Activated CD4-positive, alpha-beta memory T cell treated with anti-CD3 and anti-CD28 coated beads, Interleukin-2, amount 10 ng/mL, durations not matched to agents 7 days and 5 days (primary cell): ENCODE results near the gene CYP24A1. TPM values are rescaled to one million over a fixed set of nuclear protein-coding genes. Genes with fewer than 3 reads are reported as not detected.

Experiments used
- CTCF ChIA-PET: fragments of 350-600 bp; sonication (Branson Sonifier 250); formaldehyde crosslinking; loops from one replicate; lab custom pipeline; 2021; ENCODE audit warnings: antibody characterized with exemption, inconsistent platforms; lab: Charles Lee
- POLR2A ChIA-PET: fragments of 350-600 bp; sonication (Branson Sonifier 250); formaldehyde crosslinking; loops from one replicate; lab custom pipeline; 2021; ENCODE audit warnings: antibody characterized with exemption; lab: Charles Lee
- DNase-seq: peaks from one replicate; pipeline ENCODE4 v3.0.0-alpha.2; 2020
- H3K27ac Mint-ChIP-seq: one replicate; pipeline ENCODE4 v1.8.0; 2021; ENCODE audit warnings: mild to moderate bottlenecking, mixed read lengths
- H3K27me3 Mint-ChIP-seq: one replicate; pipeline ENCODE4 v1.8.0; 2021; ENCODE audit warnings: mixed read lengths
- H3K36me3 Mint-ChIP-seq: one replicate; pipeline ENCODE4 v1.8.0; 2021; ENCODE audit warnings: low read depth, mixed read lengths
- H3K4me1 Mint-ChIP-seq: one replicate; pipeline ENCODE4 v1.8.0; 2021; ENCODE audit warnings: mixed read lengths
- H3K4me3 Mint-ChIP-seq: one replicate; pipeline ENCODE4 v1.8.0; 2021; ENCODE audit warnings: mild to moderate bottlenecking, mixed read lengths
- H3K9me3 Mint-ChIP-seq: one replicate; pipeline ENCODE4 v1.8.0; 2021; ENCODE audit warnings: mixed read lengths
- total RNA-seq, 2 experiments: library from RNA; stranded (reverse); gene quantifications; one replicate each; pipeline ENCODE4 v1.2.3, GENCODE V29; 2021

The CYP24A1 gene
- total RNA-seq, 2 experiments from 2014 or later, result not detected

- H3K27ac Mint-ChIP-seq, result no peak overlapping the region
- peaks cover 5% of the 10 kb centered on the region for H3K4me1 Mint-ChIP-seq
- peaks cover 3% of the 10 kb centered on the region for H3K27me3 Mint-ChIP-seq
- no peak overlapping the region for H3K4me3 Mint-ChIP-seq
- no peaks in the 10 kb centered on the region for H3K9me3 Mint-ChIP-seq
- ChIA-PET CTCF (no interaction called here), POLR2A (no interaction called here)
- no peak for DNase-seq
- no peaks in the 10 kb centered on the region for H3K36me3 Mint-ChIP-seq
Observed at GRCh38 chr20:54113566-54113965, 60.2 kb downstream of the CYP24A1 start.

DNA sequence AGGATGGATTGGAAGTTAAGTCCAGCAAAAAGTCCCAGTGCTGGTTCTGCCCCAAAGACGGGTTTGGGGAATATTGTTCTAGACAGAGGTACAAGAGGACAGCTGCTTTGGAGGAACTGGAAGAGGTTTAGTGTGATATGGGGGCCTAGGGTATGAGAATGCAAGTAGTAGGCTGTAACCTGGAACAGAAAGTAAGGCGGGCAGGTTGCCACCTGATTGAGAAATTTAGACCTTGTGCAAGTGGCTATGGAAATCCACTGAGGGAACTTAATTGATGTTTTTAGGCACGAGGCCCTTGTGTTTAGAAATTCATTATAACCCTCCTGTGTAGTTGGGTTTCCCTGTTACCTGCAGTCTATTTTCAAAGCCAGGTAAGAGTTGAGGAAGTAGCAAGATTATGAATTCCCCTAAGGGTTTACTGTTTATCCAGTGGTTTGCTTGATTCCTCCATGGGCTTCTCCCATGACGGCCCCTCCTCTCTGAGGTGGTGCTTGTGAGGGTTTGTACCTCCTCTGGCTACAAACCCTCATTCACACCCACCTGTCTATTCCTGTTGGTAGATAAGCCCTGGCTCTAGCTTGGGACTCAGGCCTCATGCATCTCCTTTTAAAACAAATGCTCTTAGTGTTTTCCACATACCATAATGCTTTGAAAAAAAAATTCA is 61.4 kb downstream of the CYP24A1 start:
- DNase-seq, result no peak
- Mint-ChIP-seq H3K36me3 (no peaks in the 10 kb centered on the region), H3K27ac (no peak overlapping the region), H3K27me3 (peaks cover 3% of the 10 kb centered on the region), H3K4me3 (no peak overlapping the region), H3K9me3 (no peaks in the 10 kb centered on the region), H3K4me1 (peaks cover 5% of the 10 kb centered on the region)
- ChIA-PET POLR2A (no interaction called here), CTCF (no interaction called here)

DNA sequence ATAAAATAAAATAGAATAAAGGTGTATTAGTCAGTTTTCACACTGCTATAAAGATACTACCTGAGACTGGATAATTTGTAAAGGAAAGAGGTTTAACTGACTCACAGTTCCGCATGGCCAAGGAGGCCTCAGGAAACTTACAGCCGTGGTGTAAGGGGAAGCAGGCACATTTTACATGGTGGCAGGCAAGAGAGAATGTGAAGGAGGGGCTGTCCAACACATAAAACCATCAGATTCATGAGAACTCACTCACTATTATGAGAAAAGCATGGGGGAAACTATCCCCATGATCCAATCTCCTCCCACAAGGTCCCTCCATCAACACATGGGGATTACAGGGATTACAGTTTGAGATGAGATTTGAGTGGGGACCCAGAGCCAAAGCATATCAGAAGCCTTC is 62.3 kb downstream of the CYP24A1 start:
- POLR2A ChIA-PET, result no interaction called here
- CTCF ChIA-PET, result no interaction called here
- H3K27me3 Mint-ChIP-seq, result peaks cover 6% of the 10 kb centered on the region
- H3K4me3 Mint-ChIP-seq, result no peak overlapping the region
- no peaks in the 10 kb centered on the region for H3K36me3 Mint-ChIP-seq
- no peak for DNase-seq
- peaks cover 5% of the 10 kb centered on the region for H3K4me1 Mint-ChIP-seq
- H3K9me3 Mint-ChIP-seq, result no peaks in the 10 kb centered on the region
- H3K27ac Mint-ChIP-seq, result no peak overlapping the region

- no peaks in the 10 kb centered on the region for H3K9me3 Mint-ChIP-seq
- DNase-seq, result no peak
- H3K27ac Mint-ChIP-seq, result no peak overlapping the region
- H3K4me1 Mint-ChIP-seq, result peaks cover 5% of the 10 kb centered on the region
- peaks cover 8% of the 10 kb centered on the region for H3K27me3 Mint-ChIP-seq
- H3K36me3 Mint-ChIP-seq, result no peaks in the 10 kb centered on the region
- ChIA-PET POLR2A (no interaction called here), CTCF (no interaction called here)
- H3K4me3 Mint-ChIP-seq, result no peak overlapping the region
Observed at GRCh38 chr20:54110457-54110856, 63.3 kb downstream of the CYP24A1 start.

- Mint-ChIP-seq H3K36me3 (no peaks in the 10 kb centered on the region), H3K27ac (no peak overlapping the region), H3K9me3 (no peaks in the 10 kb centered on the region), H3K27me3 (peaks cover 8% of the 10 kb centered on the region), H3K4me3 (no peak overlapping the region), H3K4me1 (peaks cover 5% of the 10 kb centered on the region)
- ChIA-PET CTCF (no interaction called here), POLR2A (no interaction called here)
- DNase-seq, result no peak
Observed at GRCh38 chr20:54110041-54110440, 63.7 kb downstream of the CYP24A1 start.

GRCh38 chr20:54108817-54109216 is 65.0 kb downstream of the CYP24A1 start:
- ChIA-PET POLR2A (no interaction called here), CTCF (interaction anchor here (0.6 kb wide), 1 partner anchor 13 kb away, joined by 3 read pairs; no protein-coding TSS in a partner anchor)
- Mint-ChIP-seq H3K9me3 (no peaks in the 10 kb centered on the region), H3K27ac (no peak overlapping the region), H3K4me1 (peaks cover 5% of the 10 kb centered on the region), H3K36me3 (no peaks in the 10 kb centered on the region), H3K27me3 (peaks cover 8% of the 10 kb centered on the region), H3K4me3 (no peak overlapping the region)
- no peak for DNase-seq

DNA sequence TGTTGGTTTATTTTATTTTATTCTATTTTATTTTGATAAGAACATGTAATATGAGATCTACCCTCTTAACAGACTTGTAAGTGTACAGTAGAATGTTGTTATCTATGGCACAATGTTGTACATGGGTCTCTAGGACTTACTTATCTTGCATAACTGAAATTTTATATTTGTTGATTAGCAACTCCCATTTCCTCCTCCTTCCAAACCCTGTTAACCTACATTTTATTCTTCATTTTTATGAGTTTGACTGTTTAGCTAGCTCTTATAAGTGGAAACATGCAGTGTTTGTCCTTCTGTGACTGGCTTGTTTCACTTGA is 65.5 kb downstream of the CYP24A1 start:
- no peaks in the 10 kb centered on the region for H3K9me3 Mint-ChIP-seq
- POLR2A ChIA-PET, result no interaction called here
- H3K27me3 Mint-ChIP-seq, result peaks cover 9% of the 10 kb centered on the region
- CTCF ChIA-PET, result no interaction called here
- DNase-seq, result no peak
- H3K36me3 Mint-ChIP-seq, result no peaks in the 10 kb centered on the region
- H3K4me3 Mint-ChIP-seq, result no peak overlapping the region
- H3K4me1 Mint-ChIP-seq, result peaks cover 6% of the 10 kb centered on the region
- no peak overlapping the region for H3K27ac Mint-ChIP-seq

GRCh38 chr20:54107600-54108325 is 66.0 kb downstream of the CYP24A1 start:
- Mint-ChIP-seq H3K27me3 (peaks cover 9% of the 10 kb centered on the region), H3K4me3 (no peak overlapping the region), H3K4me1 (peaks cover 7% of the 10 kb centered on the region), H3K36me3 (no peaks in the 10 kb centered on the region), H3K27ac (no peak overlapping the region), H3K9me3 (no peaks in the 10 kb centered on the region)
- ChIA-PET CTCF (interaction anchor here (5.4 to 5.5 kb wide), 2 partner anchors 14 to 92 kb away, joined by 45 to 60 read pairs; no protein-coding TSS in a partner anchor), POLR2A (no interaction called here)
- no peak for DNase-seq

DNA sequence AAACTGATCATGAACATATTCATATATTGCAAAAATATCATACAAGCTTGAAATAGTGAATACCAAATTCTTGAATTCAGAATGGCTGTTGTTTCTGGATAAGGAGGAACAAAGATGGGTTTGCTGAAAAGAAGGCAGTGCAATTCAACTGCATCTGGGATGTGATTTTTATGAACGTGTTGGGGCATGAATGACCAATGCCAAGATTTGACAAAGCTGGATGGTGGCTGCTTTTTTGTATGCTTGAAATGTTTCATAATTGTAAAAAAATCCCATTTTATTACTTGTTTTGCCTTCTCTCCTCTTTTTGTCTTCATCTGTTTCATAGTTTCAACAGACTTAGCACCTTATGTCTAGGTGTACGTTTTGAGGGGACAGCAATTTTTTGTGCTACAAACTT is 66.6 kb downstream of the CYP24A1 start:
- H3K4me3 Mint-ChIP-seq, result no peak overlapping the region
- no peak overlapping the region for H3K27ac Mint-ChIP-seq
- peaks cover 7% of the 10 kb centered on the region for H3K4me1 Mint-ChIP-seq
- H3K27me3 Mint-ChIP-seq, result peaks cover 10% of the 10 kb centered on the region
- CTCF ChIA-PET, result interaction anchor here (1.8 to 5.5 kb wide), 4 partner anchors 14 to 540 kb away, joined by 6 to 60 read pairs (median 26); partner anchors contain the start of gene PFDN4
- DNase-seq, result no peak
- POLR2A ChIA-PET, result no interaction called here
- no peaks in the 10 kb centered on the region for H3K36me3 Mint-ChIP-seq
- H3K9me3 Mint-ChIP-seq, result no peaks in the 10 kb centered on the region

DNA sequence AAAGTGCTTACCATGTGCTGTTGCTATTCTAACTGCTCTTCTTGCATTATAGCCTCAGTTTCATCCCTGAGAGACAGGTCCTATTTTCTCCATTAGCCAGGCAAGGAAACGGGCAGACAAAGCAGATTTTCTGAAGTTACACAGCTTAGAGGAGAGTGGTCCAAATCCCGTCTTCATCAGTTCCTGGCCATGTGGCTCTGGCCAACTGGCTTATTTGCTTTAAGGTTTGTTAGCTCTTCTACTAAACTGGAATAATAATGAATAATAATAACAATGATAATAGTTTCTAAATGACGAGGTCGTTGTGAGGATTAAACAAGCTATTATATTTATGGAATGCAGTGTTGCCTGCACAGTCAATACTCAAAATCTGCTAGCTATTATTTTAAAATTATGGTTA is 67.6 kb downstream of the CYP24A1 start:
- H3K36me3 Mint-ChIP-seq, result no peaks in the 10 kb centered on the region
- CTCF ChIA-PET, result interaction anchor here (1.5 to 5.5 kb wide), 6 partner anchors 9 to 541 kb away, joined by 6 to 60 read pairs (median 6); partner anchors contain the start of gene PFDN4
- H3K9me3 Mint-ChIP-seq, result no peaks in the 10 kb centered on the region
- DNase-seq, result no peak
- POLR2A ChIA-PET, result interaction anchor here (0.7 kb wide), 1 partner anchor 93 kb away, joined by 3 read pairs; no protein-coding TSS in a partner anchor
- H3K4me3 Mint-ChIP-seq, result no peak overlapping the region
- peaks cover 10% of the 10 kb centered on the region for H3K27me3 Mint-ChIP-seq
- no peak overlapping the region for H3K27ac Mint-ChIP-seq
- H3K4me1 Mint-ChIP-seq, result peaks cover 7% of the 10 kb centered on the region

- DNase-seq, result no peak
- Mint-ChIP-seq H3K27ac (no peak overlapping the region), H3K4me1 (peaks cover 7% of the 10 kb centered on the region), H3K4me3 (no peak overlapping the region), H3K9me3 (no peaks in the 10 kb centered on the region), H3K36me3 (no peaks in the 10 kb centered on the region), H3K27me3 (peaks cover 10% of the 10 kb centered on the region)
- CTCF ChIA-PET, result interaction anchor here (1.2 to 5.5 kb wide), 8 partner anchors 10 to 542 kb away, joined by 3 to 60 read pairs (median 6); partner anchors contain the start of gene PFDN4
- POLR2A ChIA-PET, result interaction anchor here (0.7 to 1.0 kb wide), 2 partner anchors 94 to 103 kb away, joined by 3 read pairs; partner anchors contain the start of gene PFDN4
Observed at GRCh38 chr20:54105653-54106052, 68.1 kb downstream of the CYP24A1 start.

DNA sequence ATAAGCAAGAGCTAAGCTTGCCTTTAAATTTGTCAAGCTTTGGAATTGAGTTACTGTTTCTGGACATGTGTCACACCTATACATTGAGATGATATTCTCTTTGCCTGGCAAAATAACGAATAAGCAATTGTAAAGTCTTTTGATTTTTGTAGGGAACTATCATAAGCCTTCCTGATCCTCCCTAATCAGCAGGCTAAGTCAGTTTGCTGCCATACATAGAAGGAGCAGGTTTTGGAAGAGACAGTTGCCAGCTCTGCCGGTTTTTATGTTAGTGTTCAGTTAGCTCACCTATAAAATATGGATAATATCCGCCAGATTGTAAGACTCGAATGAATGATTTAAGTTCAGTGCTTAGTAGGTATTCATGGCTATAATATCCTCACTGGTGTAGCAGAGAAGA is 69.0 kb downstream of the CYP24A1 start:
- POLR2A ChIA-PET, result interaction anchor here (1.0 kb wide), 1 partner anchor 104 kb away, joined by 3 read pairs; the partner anchor contains the start of gene PFDN4
- CTCF ChIA-PET, result interaction anchor here (0.6 to 5.5 kb wide), 16 partner anchors 11 to 530 kb away, joined by 3 to 60 read pairs (median 6); partner anchors contain the start of gene PFDN4
- no peaks in the 10 kb centered on the region for H3K36me3 Mint-ChIP-seq
- H3K27ac Mint-ChIP-seq, result no peak overlapping the region
- H3K9me3 Mint-ChIP-seq, result no peaks in the 10 kb centered on the region
- no peak overlapping the region for H3K4me3 Mint-ChIP-seq
- peaks cover 2% of the 10 kb centered on the region for H3K4me1 Mint-ChIP-seq
- peaks cover 10% of the 10 kb centered on the region for H3K27me3 Mint-ChIP-seq
- DNase-seq, result no peak
